Epithelial cell of proximal tubule (primary cell): Measurements from ENCODE around the gene FUBP3. TPM values are rescaled to one million over a fixed set of nuclear protein-coding genes. Genes with fewer than 3 reads are reported as not detected.

Source experiments
- DNase-seq: peaks from one replicate; pipeline ENCODE4 v3.0.0-alpha.2; 2011; ENCODE audit warnings: low read depth
- H3K4me3 ChIP-seq: 2 replicates; pipeline ENCODE4 v1.5.1; 2011; ENCODE audit warnings: low read depth, mild to moderate bottlenecking, low read length
- total RNA-seq: library from RNA; depleted of rRNA; stranded (reverse); fragments of >200 nt; gene quantifications from 2 replicates; pipeline ENCODE4 v1.2.3, GENCODE V29; 2015
- TF ChIP-seq, protein P1 (sequence below): conservative IDR thresholded peaks from 2 replicates; pipeline ENCODE4 v1.5.1; 2012; ENCODE audit warnings: low read depth, mild to moderate bottlenecking, low read length

The FUBP3 gene
- total RNA-seq, 1 donor from 2014 or later, result 22.7 TPM

DNA sequence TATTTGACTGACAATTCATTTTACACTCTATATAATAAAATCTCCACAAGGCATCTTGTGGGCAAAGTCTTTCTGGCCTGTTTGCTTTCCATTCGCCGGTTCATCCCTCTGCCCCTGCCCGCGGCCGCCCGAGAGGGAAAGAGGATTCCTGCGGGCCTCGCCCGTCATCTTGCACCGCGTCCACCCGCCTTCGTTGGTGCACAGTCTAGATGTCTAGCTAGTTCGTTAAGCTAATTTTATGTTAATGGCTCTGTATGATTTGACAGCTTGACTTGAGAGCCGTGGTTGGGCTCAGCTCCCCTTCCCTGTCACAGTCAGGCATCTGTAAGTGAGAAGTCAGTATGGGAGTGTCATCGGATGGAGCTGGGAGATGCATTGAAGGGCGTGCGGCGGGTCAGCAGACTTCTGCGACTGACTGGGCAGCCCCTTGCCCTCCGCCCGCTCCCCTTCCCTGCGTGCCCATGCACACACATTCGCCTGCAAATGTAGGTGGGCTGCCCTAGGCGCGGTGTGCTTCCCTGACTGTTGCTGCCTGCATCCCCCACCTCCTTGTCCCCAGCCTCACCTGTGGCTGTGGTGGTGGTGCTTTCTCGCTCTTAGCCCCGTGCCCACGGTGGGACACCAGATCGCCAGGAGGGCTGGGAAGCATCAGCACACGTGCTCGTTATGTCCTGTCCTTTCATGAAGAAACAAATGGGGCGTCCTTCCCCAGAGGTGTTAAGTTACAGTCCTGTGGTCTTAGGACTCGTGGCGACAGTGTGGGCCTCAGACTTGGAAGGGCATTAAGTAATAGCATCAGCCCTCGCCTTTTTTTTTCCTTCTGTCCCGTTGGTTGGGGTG is 59.1 kb downstream of the FUBP3 start:
- no peak overlapping the region for H3K4me3 ChIP-seq
- DNase-seq, result no peak
- TF ChIP-seq, protein P1, sequence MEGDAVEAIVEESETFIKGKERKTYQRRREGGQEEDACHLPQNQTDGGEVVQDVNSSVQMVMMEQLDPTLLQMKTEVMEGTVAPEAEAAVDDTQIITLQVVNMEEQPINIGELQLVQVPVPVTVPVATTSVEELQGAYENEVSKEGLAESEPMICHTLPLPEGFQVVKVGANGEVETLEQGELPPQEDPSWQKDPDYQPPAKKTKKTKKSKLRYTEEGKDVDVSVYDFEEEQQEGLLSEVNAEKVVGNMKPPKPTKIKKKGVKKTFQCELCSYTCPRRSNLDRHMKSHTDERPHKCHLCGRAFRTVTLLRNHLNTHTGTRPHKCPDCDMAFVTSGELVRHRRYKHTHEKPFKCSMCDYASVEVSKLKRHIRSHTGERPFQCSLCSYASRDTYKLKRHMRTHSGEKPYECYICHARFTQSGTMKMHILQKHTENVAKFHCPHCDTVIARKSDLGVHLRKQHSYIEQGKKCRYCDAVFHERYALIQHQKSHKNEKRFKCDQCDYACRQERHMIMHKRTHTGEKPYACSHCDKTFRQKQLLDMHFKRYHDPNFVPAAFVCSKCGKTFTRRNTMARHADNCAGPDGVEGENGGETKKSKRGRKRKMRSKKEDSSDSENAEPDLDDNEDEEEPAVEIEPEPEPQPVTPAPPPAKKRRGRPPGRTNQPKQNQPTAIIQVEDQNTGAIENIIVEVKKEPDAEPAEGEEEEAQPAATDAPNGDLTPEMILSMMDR, result no peak

DNA sequence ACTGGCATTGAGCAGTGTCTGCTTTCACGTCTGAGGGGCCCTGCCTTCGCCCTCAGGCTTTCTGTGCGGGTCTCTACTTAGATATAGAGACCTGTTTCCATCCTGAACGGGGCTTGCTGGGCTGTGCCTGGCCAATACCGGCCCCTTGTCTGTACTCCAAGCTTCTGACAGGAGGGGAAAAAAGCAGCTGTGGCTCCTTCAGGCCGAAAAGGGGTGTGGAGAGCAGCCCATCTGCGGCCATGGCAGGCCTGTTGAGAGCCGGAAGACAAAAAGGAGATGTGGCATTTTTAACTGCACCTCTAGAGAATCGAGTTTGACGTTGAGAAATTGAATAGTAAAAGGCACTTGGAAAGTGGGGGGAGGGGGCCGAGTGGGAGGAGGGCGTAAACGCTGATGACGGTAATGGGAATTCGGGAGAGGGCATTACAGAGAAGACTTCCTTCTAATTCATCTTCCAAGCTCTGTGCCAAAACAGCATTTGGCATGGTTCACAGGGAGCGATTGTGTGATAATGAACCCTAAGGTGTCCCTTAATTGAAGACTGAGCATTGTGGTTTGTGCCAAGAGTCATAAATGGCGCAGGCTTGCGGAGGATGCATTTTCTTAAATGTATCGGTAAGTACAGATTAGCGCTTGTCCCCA is 59.9 kb downstream of the FUBP3 start:
- no peak for DNase-seq
- TF ChIP-seq, protein P1, result no peak
- no peak overlapping the region for H3K4me3 ChIP-seq

DNA sequence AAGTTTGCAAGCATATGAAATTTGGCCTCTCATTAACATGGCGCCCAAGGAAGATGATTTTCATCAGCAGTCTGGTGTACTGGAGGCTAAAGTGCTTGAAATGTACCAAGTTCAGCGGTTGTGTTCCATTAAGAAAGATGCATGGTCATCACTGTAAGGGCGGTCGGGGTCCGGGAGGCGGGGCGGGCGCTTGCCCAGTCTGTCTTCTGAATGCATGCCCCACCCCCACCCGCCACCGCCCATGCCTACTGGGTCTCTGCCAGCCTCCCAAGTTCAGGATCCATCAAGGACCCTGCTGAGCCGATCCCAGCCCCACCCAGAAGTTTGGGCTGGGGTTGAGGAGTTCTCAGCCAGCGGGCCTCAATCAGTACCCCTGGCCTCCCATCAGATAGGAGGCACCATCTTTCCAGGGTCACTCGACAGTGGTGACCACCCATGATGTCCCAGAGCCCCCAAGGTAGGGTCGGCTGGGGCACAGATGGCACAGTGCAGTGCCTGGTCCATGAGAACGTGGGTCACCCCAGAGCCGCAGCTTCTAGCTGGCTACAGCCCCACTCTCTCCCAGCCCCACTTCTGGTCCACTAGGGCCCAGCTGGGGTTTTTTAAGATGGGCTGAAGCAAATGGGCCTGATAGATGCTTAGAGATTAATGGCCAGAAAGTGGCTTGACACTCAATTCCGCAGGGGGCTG is 60.6 kb downstream of the FUBP3 start:
- DNase-seq, result no peak
- H3K4me3 ChIP-seq, result no peak overlapping the region
- TF ChIP-seq, protein P1, result no peak

DNA sequence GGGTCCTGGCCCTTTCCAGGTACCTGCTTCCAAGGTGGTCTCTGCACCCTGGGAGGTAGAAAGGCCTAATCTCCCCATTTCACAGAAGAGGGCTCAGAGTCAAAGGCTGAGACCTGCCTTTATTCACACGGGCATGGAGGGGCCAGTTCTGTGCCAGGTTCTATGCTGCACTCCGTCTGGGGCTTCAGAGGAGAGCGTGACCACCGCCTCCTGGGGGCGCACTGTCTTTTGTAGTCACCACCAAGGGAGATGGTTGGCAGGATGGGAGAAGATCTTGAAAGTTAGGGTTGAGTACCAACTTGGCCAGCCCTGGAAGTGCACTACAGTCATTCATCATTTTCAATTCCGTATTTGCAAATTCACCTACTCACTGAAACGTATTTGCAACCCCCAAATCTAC is 61.3 kb downstream of the FUBP3 start:
- TF ChIP-seq, protein P1, result no peak
- no peak for DNase-seq

DNA sequence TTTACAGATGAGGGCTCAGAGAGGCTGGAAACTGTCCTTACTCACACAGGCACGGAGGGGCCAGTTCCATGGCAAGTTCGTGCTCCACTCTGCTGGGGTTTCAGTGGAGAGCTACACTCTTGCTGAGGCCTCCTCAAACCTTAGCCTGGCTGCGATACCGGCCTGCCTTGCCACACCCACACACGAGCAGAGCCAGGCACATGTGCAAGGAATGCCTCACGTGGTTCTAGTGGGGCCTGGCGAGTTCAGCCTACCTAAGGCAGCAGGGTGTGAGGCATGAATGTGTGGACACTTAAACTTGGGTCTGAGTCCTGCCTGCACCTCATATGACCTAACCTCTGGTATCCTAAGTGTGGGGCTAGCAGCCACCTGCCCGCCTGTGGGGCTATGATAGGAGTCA is 63.5 kb downstream of the FUBP3 start:
- no peak for DNase-seq
- H3K4me3 ChIP-seq, result no peak overlapping the region
- TF ChIP-seq, protein P1, result no peak

More for the DNA sequence above, 61.3 kb downstream of the FUBP3 start:
- no peak overlapping the region for H3K4me3 ChIP-seq

DNA sequence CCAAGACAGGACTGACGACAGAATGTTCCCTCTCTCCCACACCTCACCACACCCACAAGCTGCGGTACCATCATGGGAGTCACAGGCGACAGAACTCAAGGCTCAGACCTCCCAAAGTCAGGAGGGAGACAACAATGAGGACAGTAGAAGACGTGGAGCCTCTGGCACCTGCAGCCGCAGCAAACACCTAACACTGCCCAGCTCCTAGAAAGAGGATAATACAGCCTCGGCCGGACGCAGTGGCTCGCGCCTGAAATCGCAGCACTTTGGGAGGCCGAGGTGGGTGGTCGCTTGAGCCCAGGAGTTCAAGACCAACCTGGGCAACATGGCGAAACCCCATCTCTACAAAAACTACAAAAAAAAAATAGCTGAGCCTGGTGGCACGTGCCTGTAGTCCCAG is 71.8 kb downstream of the FUBP3 start:
- TF ChIP-seq, protein P1, result no peak
- no peak overlapping the region for H3K4me3 ChIP-seq
- DNase-seq, result no peak
